Activated T-helper 1 cell treated with anti-CD3 and anti-CD28 coated beads, Interleukin-12 subunit alpha, Interleukin-12 subunit beta, Interleukin-2, Interleukin-4 antibody, amounts not matched to agents 30 ng/mL and 10 ng/mL and 1 ng/mL, durations not matched to agents 14 hours and 24 hours and 36 hours (primary cell): ENCODE data around the gene FAM117A. TPM values are rescaled to one million over a fixed set of nuclear protein-coding genes. Genes with fewer than 3 reads are reported as not detected.

Experiments used
- DNase-seq: peaks from one replicate; pipeline ENCODE4 v3.0.0; 2021; ENCODE audit warnings: low spot score
- H3K27ac Mint-ChIP-seq: one replicate; pipeline ENCODE4 v1.8.0; 2021; ENCODE audit warnings: mild to moderate bottlenecking, mixed read lengths
- H3K27me3 Mint-ChIP-seq: one replicate; pipeline ENCODE4 v1.8.0; 2022; ENCODE audit warnings: mild to moderate bottlenecking, moderate library complexity, mixed read lengths; ENCODE audit not compliant: insufficient read depth
- H3K36me3 Mint-ChIP-seq: one replicate; pipeline ENCODE4 v1.8.0; 2021; ENCODE audit warnings: low read depth, mixed read lengths
- H3K4me1 Mint-ChIP-seq: one replicate; pipeline ENCODE4 v1.8.0; 2021; ENCODE audit warnings: low read depth, mixed read lengths
- H3K4me3 Mint-ChIP-seq: one replicate; pipeline ENCODE4 v1.8.0; 2021; ENCODE audit warnings: mild to moderate bottlenecking, moderate library complexity, mixed read lengths
- H3K9me3 Mint-ChIP-seq: one replicate; pipeline ENCODE4 v1.8.0; 2021; ENCODE audit warnings: mixed read lengths
- intact Hi-C: fragments of 100-400 bp; cut with micrococcal nuclease; formaldehyde crosslinking; loops from one replicate; pipeline ENCODE4 v1.15.1; 2024
- total RNA-seq: library from RNA; stranded (reverse); gene quantifications from 2 replicates; pipeline ENCODE4 v1.2.3, GENCODE V29; 2022

The FAM117A gene
- total RNA-seq, 1 donor from 2014 or later: 13.9 TPM

GRCh38 chr17:49745175-49746139, 18.5 kb downstream of the FAM117A start:
- Mint-ChIP-seq H3K4me3 (peak overlapping the region; percentile 78), H3K27me3 (no peaks in the 10 kb centered on the region), H3K4me1 (peaks cover 83% of the 10 kb centered on the region), H3K36me3 (peaks cover 14% of the 10 kb centered on the region), H3K9me3 (peaks cover 7% of the 10 kb centered on the region), H3K27ac (peak overlapping the region; percentile 93)
- DNase-seq: no peak
- intact Hi-C loops: loop anchor here (5.0 kb wide), 1 partner anchor 992 kb away; no protein-coding TSS in a partner anchor

- DNase-seq: no peak
- H3K4me3 Mint-ChIP-seq: peak overlapping the region; percentile 80
- H3K27me3 Mint-ChIP-seq: no peaks in the 10 kb centered on the region
- H3K27ac Mint-ChIP-seq: peak overlapping the region; percentile 99
- peaks cover 85% of the 10 kb centered on the region for H3K4me1 Mint-ChIP-seq
- peaks cover 18% of the 10 kb centered on the region for H3K36me3 Mint-ChIP-seq
- H3K9me3 Mint-ChIP-seq: peaks cover 7% of the 10 kb centered on the region
- intact Hi-C loops: no loop called here
Observed at GRCh38 chr17:49742166-49742638, 21.7 kb downstream of the FAM117A start.

GRCh38 chr17:49741692-49742076, 22.2 kb downstream of the FAM117A start:
- intact Hi-C loops: no loop called here
- peak overlapping the region; percentile 99 for H3K27ac Mint-ChIP-seq
- H3K4me1 Mint-ChIP-seq: peaks cover 85% of the 10 kb centered on the region
- H3K27me3 Mint-ChIP-seq: no peaks in the 10 kb centered on the region
- H3K36me3 Mint-ChIP-seq: peaks cover 18% of the 10 kb centered on the region
- H3K4me3 Mint-ChIP-seq: peak overlapping the region; percentile 80
- DNase-seq: no peak
- H3K9me3 Mint-ChIP-seq: peaks cover 7% of the 10 kb centered on the region

- peaks cover 18% of the 10 kb centered on the region for H3K36me3 Mint-ChIP-seq
- peaks cover 7% of the 10 kb centered on the region for H3K9me3 Mint-ChIP-seq
- DNase-seq: no peak
- H3K27ac Mint-ChIP-seq: peak overlapping the region; percentile 99
- H3K4me1 Mint-ChIP-seq: peaks cover 85% of the 10 kb centered on the region
- intact Hi-C loops: no loop called here
- H3K4me3 Mint-ChIP-seq: peak overlapping the region; percentile 80
- H3K27me3 Mint-ChIP-seq: no peaks in the 10 kb centered on the region
Observed at GRCh38 chr17:49741009-49741691, 22.8 kb downstream of the FAM117A start.

GRCh38 chr17:49739641-49740271, 24.2 kb downstream of the FAM117A start:
- Mint-ChIP-seq H3K4me3 (peak overlapping the region; percentile 80), H3K9me3 (no peaks in the 10 kb centered on the region), H3K4me1 (peaks cover 72% of the 10 kb centered on the region), H3K27ac (peak overlapping the region; percentile 99), H3K27me3 (no peaks in the 10 kb centered on the region), H3K36me3 (peaks cover 12% of the 10 kb centered on the region)
- peak; percentile 83 for DNase-seq
- intact Hi-C loops: loop anchor here (1.0 kb wide), 5 partner anchors 9 to 49 kb away; partner anchors contain the start of genes FAM117A and KAT7

DNA sequence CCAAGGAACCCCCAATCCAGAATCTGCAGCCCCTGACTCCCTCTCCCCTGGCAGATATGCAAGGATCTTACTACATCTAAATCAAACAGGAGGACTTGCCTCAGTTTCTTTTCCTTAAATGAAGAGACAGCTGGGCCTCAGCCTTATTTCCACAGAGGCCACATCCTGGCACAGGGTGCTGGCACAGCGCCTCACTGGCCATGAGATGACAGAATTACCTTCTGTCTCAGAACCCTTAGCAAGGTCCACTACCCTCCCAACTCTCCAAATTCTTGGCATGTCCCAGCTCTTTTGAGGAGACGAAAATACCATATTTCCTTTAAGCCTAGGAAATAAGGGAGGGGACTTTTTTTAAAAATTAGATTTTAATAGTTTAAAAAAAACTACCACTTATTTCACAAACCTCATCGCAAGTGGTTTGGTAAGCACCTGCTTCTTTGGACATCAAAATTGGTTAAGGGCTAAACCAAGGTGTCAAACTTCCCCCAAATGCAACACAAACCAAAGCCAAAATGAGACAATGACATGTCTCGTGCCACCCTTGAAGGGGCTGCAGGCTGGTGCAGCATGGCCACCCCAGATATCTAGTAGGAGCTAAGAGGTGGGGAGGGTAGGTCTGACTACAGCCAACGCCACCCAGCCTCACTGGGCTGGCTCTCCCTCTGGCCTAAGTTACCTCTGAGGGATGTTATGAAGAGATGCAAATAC, 25.3 kb downstream of the FAM117A start:
- Mint-ChIP-seq H3K4me3 (peak overlapping the region; percentile 80), H3K9me3 (no peaks in the 10 kb centered on the region), H3K36me3 (peaks cover 14% of the 10 kb centered on the region), H3K27ac (peak overlapping the region; percentile 99), H3K27me3 (no peaks in the 10 kb centered on the region), H3K4me1 (peaks cover 75% of the 10 kb centered on the region)
- intact Hi-C loops: loop anchor here (1.0 kb wide), 5 partner anchors 10 to 50 kb away; partner anchors contain the start of genes FAM117A and KAT7
- DNase-seq: no peak

GRCh38 chr17:49734515-49735490, 29.1 kb downstream of the FAM117A start:
- intact Hi-C loops: no loop called here
- peaks cover 57% of the 10 kb centered on the region for H3K4me1 Mint-ChIP-seq
- no peak for DNase-seq
- no peaks in the 10 kb centered on the region for H3K27me3 Mint-ChIP-seq
- no peak overlapping the region for H3K4me3 Mint-ChIP-seq
- peaks cover 27% of the 10 kb centered on the region for H3K36me3 Mint-ChIP-seq
- peak overlapping the region; percentile 31 for H3K27ac Mint-ChIP-seq
- H3K9me3 Mint-ChIP-seq: no peaks in the 10 kb centered on the region

- Mint-ChIP-seq H3K27me3 (no peaks in the 10 kb centered on the region), H3K4me3 (no peak overlapping the region), H3K4me1 (peaks cover 39% of the 10 kb centered on the region), H3K27ac (no peak overlapping the region), H3K9me3 (no peaks in the 10 kb centered on the region), H3K36me3 (peaks cover 36% of the 10 kb centered on the region)
- no peak for DNase-seq
- intact Hi-C loops: no loop called here
Observed at GRCh38 chr17:49731435-49731831, 32.5 kb downstream of the FAM117A start.

DNA sequence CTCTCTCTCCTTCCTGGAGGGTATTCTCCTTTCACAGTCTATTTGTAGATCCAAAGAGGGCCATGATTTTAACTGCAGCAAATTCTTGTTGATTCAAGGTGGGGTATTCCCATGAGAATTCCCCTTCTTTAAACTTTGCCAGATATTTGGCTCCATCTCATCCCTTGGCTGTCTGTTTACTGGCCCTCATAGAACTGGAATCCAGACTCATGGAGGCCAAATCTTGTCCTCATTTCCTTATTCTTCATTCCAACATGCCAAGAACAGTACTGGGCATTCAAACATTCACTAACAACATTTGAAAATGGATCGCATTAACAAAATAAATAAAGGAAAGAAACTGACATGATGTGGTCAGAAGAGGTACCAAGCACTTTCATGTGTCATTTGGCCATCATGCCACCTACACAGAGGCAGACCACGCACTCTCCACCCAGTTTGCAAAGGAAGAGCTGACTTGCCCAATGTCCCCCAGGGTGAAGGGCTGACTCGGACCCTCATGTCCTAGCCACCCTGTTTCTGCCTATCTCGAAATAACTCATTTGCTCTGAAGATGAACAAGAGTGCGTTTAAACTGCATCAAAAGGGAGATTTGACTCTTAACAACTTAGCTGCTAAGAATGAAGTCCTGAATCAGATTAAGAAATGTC, 33.0 kb downstream of the FAM117A start:
- H3K27me3 Mint-ChIP-seq: no peaks in the 10 kb centered on the region
- peaks cover 36% of the 10 kb centered on the region for H3K36me3 Mint-ChIP-seq
- no peak overlapping the region for H3K4me3 Mint-ChIP-seq
- intact Hi-C loops: no loop called here
- H3K4me1 Mint-ChIP-seq: peaks cover 37% of the 10 kb centered on the region
- H3K9me3 Mint-ChIP-seq: no peaks in the 10 kb centered on the region
- peak overlapping the region; percentile 56 for H3K27ac Mint-ChIP-seq
- no peak for DNase-seq

DNA sequence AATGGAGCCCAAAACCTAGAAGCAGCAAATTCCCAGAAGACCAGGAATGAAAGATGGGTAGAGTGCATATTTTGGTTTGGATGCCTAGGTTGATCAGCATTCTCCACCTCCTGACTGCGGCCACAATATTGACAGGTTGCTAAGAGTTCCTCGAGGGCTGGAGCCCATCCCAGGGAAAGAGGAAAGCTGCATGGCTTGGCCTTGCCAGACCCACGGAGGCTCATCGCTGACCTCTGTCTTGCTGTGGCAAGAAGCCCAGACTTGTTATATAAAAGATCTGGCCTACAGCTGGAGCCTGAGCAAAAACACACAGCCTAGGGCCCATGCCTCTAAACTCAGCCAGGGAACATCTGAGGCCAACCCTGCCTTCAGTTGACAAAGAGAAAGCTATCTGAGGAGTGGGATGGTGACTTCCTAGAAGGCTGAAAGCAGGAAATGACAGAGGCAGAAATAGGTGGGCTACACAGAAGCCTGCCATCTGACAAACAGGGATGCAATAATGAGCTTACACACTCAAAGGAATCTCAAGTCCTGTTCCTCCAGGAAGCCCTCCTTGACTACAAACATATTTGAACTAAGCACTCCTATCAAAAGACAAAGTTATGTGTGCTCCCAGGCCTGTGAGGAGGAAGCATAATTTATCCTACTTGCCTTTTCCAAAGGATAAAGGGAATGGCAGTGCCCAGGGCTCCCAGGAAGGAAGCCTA, 33.7 kb downstream of the FAM117A start:
- Mint-ChIP-seq H3K4me1 (peaks cover 37% of the 10 kb centered on the region), H3K36me3 (peaks cover 42% of the 10 kb centered on the region)

More for the DNA sequence above, 33.7 kb downstream of the FAM117A start:
- Mint-ChIP-seq H3K27me3 (no peaks in the 10 kb centered on the region), H3K27ac (no peak overlapping the region), H3K4me3 (no peak overlapping the region), H3K9me3 (no peaks in the 10 kb centered on the region)
- intact Hi-C loops: no loop called here
- no peak for DNase-seq
